GM13976 (cell line): ENCODE results near the gene ZNF41.
"Not testable (repeated sequence)": the region's sequence is repeated elsewhere in the genome, so short reads cannot be mapped to it uniquely, and the experiment has no call there.

Source experiments
- DNase-seq: peaks from one replicate; pipeline ENCODE4 v3.0.0; 2012; ENCODE audit warnings: low spot score
- CTCF ChIP-seq: IDR thresholded peaks from 2 replicates; pipeline ENCODE4 v1.5.1; 2012; ENCODE audit warnings: borderline replicate concordance, mild to moderate bottlenecking; ENCODE audit not compliant: insufficient read depth; ENCODE audit errors: extremely low read depth, missing control alignments, control extremely low read depth
- in situ Hi-C: fragments of 300-500 bp; cut with MboI; formaldehyde crosslinking; loops from one replicate; pipeline ENCODE4 v1.12.0; 2022; ENCODE audit warnings: low sequenced_read_pairs, mixed read lengths, inconsistent platforms; ENCODE audit not compliant: unreplicated experiment

The ZNF41 gene

GRCh38 chrX:47502316-47503125 lies 19.5 kb upstream of the ZNF41 start:
- TF ChIP-seq CTCF: no peak
- no peak for DNase-seq
- in situ Hi-C loops: no loop called here

GRCh38 chrX:47501226-47502074 lies 18.4 kb upstream of the ZNF41 start:
- TF ChIP-seq CTCF: no peak
- DNase-seq: no peak
- in situ Hi-C loops: no loop called here

GRCh38 chrX:47500554-47500953 lies 17.5 kb upstream of the ZNF41 start:
- no peak for TF ChIP-seq CTCF
- no peak for DNase-seq
- in situ Hi-C loops: no loop called here

GRCh38 chrX:47499293-47499692 lies 16.3 kb upstream of the ZNF41 start:
- no peak for TF ChIP-seq CTCF
- no peak for DNase-seq
- in situ Hi-C loops: no loop called here

- in situ Hi-C loops: no loop called here
- TF ChIP-seq CTCF: no peak
Measured at GRCh38 chrX:47498411-47498810, 15.4 kb upstream of the ZNF41 start.

GRCh38 chrX:47497271-47497888 lies 14.4 kb upstream of the ZNF41 start:
- no peak for DNase-seq
- peak; percentile 15 for TF ChIP-seq CTCF
- in situ Hi-C loops: no loop called here

More at GRCh38 chrX:47498411-47498810, 15.4 kb upstream of the ZNF41 start:
- DNase-seq: no peak

- in situ Hi-C loops, DNase-seq: not testable (repeated sequence)
Measured at GRCh38 chrX:47492133-47492532, 9.1 kb upstream of the ZNF41 start.
